H1 (cell line): Measurements from ENCODE around the gene EIF4EBP3. TPM values are rescaled to one million over a fixed set of nuclear protein-coding genes. Genes with fewer than 3 reads are reported as not detected.

Source experiments
- ATF2 ChIP-seq: IDR thresholded peaks from 2 replicates; pipeline ENCODE4 v1.6.1; 2012; ENCODE audit warnings: low read length, inconsistent platforms
- ATF3 ChIP-seq: IDR thresholded peaks from 2 replicates; pipeline ENCODE4 v1.6.1; 2011; ENCODE audit warnings: low read depth, mild to moderate bottlenecking, low read length; ENCODE audit not compliant: insufficient read depth
- CHD7 ChIP-seq: fragments of 300-600 bp; sonication (generic); IDR thresholded peaks from 2 replicates; pipeline ENCODE4 v1.7.1; 2012; ENCODE audit warnings: low read length, moderate library complexity, mild to moderate bottlenecking, inconsistent platforms; ENCODE audit not compliant: insufficient replicate concordance
- GTF2F1 ChIP-seq: IDR thresholded peaks from 2 replicates; pipeline ENCODE4 v1.6.1; 2012; ENCODE audit warnings: low read depth, low read length, improper control_type of control experiment, borderline replicate concordance
- KDM5A ChIP-seq: fragments of 200-600 bp; IDR thresholded peaks from 2 replicates; pipeline ENCODE4 v1.7.1; 2012; ENCODE audit warnings: mild to moderate bottlenecking, low read length, inconsistent platforms, mixed read lengths
- SP4 ChIP-seq: IDR thresholded peaks from 2 replicates; pipeline ENCODE4 v1.6.1; 2012; ENCODE audit warnings: low read length, inconsistent platforms
- polyA plus RNA-seq, 7 experiments: library from polyadenylated mRNA; depleted of rRNA in 3 of 7; stranded (reverse) in 5 of 7; unstranded in 2 of 7; fragments of >200 nt in 5 of 7; fragments of 200-250 nt in 2 of 7; gene quantifications; 1 replicate in 5 of 7; 2 replicates in 1 of 7; 4 replicates in 1 of 7; pipeline versions ENCODE4 v1.2.1 to v1.2.3, GENCODE V29; 2011 to 2013; ENCODE audit warnings: missing spikeins in 2 of 7, mixed read lengths in 2 of 7
- total RNA-seq: library from RNA; stranded (reverse); fragmentation: NEBNext Ultra II Directional; extraction: Animal tissue kit (Norgen Biotek cat#: 25700); gene quantifications from 2 replicates; pipeline ENCODE4 v1.2.1, GENCODE V29; 2021

EIF4EBP3 gene
- total and polyA plus RNA-seq, 2 of the 8 experiments (the other 6 are each of a cell fraction or from before 2014, with no cell fraction given) = 11.1 to 11.7 TPM

- TF ChIP-seq CHD7 (no peak), KDM5A (no peak), ATF3 (no peak), ATF2 (no peak), SP4 (no peak), GTF2F1 (no peak)
Observed at GRCh38 chr5:140551872-140552271, 4.4 kb downstream of the EIF4EBP3 start (continued).
